Left ventricle myocardium inferior (tissue), 1 donor: ENCODE data around the gene LRRN4CL. TPM values are rescaled to one million over a fixed set of nuclear protein-coding genes. Genes with fewer than 3 reads are reported as not detected.

Experiments used
- DNase-seq: peaks from one replicate; pipeline ENCODE4 v3.0.0-alpha.2; 2020
- H3K27ac ChIP-seq: fragments of 200-600 bp; replicated peaks from 2 replicates; pipeline ENCODE4 v1.8.0; 2021
- H3K27me3 ChIP-seq: fragments of 200-600 bp; 2 replicates; pipeline ENCODE4 v1.8.0; 2021; ENCODE audit warnings: low read depth
- H3K36me3 ChIP-seq: fragments of 200-600 bp; 2 replicates; pipeline ENCODE4 v1.8.0; 2021
- H3K4me1 ChIP-seq: fragments of 200-600 bp; 2 replicates; pipeline ENCODE4 v1.8.0; 2021
- H3K4me3 ChIP-seq: fragments of 200-600 bp; 2 replicates; pipeline ENCODE4 v1.8.0; 2021; ENCODE audit warnings: mild to moderate bottlenecking, moderate library complexity
- H3K9me3 ChIP-seq: fragments of 200-600 bp; replicated peaks from 2 replicates; pipeline ENCODE4 v1.8.0; 2021
- intact Hi-C: fragments of 100-400 bp; cut with micrococcal nuclease; formaldehyde crosslinking; loops from one replicate; pipeline ENCODE4 v1.11.0; 2022
- total RNA-seq: library from RNA; stranded (reverse); fragmentation: NEBNext Ultra II Directional; extraction: Animal tissue kit (Norgen Biotek cat#: 25700); gene quantifications from one replicate; pipeline ENCODE4 v1.2.1, GENCODE V29; 2021
- TF ChIP-seq, protein P1 (sequence below): fragments of 200-600 bp; IDR thresholded peaks from 2 replicates; pipeline ENCODE4 v1.8.0; 2021; ENCODE audit warnings: antibody characterized with exemption, mild to moderate bottlenecking, borderline replicate concordance
- donor health status: DM: no; HTN: yes; CAD: no; lungs with severe emphysema.

Gene LRRN4CL
- total RNA-seq, 1 donor from 2014 or later, result 2.7 TPM

DNA sequence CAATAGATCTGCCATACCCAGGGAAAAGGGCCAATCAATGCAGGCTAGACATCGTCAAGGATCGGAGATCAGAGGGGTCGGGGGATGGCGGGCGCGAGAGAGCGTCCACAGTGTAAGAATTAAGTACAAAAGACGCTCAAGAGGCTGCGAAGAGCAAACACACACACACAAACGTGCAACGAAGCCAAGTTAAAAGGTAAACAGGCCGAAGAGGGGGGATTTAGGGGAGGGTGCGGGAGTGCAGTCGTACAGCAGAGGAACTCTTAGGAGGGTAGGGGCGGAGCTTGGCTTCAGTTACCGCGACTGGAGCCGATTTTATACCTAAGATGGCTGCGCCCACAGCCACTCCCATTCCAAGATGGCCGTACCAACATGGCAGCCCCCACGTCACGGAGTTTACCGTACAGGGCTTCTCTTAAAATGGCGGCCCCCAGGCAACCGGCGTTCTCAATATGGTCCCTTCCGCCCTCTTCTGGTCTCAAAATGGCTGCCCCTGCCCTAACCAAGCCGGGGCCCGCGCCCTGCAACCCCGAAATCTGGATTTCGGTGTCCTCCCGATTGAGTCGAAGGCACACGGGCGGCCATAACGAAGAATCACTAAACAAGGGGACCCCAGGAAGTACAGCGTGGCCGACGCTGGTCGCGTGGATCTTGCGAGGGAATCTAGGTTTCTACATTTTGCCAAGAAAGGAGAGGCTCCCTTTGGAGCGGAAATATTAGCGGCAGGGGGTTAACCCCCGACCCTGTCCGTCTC, 20.1 kb upstream of the LRRN4CL start:
- H3K27ac ChIP-seq, result peak overlapping the region; percentile 94
- intact Hi-C loops, result no loop called here
- peak overlapping the region; percentile 66 for H3K4me3 ChIP-seq
- H3K27me3 ChIP-seq, result no peaks in the 10 kb centered on the region
- TF ChIP-seq, protein P1, sequence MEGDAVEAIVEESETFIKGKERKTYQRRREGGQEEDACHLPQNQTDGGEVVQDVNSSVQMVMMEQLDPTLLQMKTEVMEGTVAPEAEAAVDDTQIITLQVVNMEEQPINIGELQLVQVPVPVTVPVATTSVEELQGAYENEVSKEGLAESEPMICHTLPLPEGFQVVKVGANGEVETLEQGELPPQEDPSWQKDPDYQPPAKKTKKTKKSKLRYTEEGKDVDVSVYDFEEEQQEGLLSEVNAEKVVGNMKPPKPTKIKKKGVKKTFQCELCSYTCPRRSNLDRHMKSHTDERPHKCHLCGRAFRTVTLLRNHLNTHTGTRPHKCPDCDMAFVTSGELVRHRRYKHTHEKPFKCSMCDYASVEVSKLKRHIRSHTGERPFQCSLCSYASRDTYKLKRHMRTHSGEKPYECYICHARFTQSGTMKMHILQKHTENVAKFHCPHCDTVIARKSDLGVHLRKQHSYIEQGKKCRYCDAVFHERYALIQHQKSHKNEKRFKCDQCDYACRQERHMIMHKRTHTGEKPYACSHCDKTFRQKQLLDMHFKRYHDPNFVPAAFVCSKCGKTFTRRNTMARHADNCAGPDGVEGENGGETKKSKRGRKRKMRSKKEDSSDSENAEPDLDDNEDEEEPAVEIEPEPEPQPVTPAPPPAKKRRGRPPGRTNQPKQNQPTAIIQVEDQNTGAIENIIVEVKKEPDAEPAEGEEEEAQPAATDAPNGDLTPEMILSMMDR, result no peak
- no peaks in the 10 kb centered on the region for H3K9me3 ChIP-seq
- DNase-seq, result peak; percentile 98
- H3K36me3 ChIP-seq, result peaks cover 41% of the 10 kb centered on the region
- peaks cover 78% of the 10 kb centered on the region for H3K4me1 ChIP-seq

DNA sequence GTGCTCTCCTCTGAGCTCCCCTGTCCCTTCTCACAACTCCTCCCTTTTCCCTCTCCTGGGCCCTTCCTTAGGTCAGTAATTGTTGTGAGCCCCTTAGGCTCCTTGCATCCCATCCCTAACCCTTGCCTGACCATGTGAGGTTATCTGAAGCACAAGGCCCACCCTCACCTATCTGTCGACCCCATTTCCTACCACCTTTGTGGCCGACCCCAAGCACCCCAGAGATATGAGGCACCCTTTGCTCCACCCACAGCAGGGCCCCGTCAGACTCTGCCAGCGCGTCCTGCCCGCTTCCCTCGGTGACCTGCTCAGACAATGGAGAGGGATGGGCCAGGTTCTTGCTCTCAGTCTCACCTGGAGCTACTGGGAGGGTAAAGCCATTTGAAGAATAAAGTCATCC, 19.5 kb upstream of the LRRN4CL start:
- DNase-seq, result no peak
- Histone ChIP-seq H3K27me3 (no peaks in the 10 kb centered on the region), H3K27ac (peak overlapping the region; percentile 94), H3K4me3 (peak overlapping the region; percentile 66), H3K36me3 (peaks cover 35% of the 10 kb centered on the region), H3K4me1 (peaks cover 72% of the 10 kb centered on the region), H3K9me3 (no peaks in the 10 kb centered on the region)
- intact Hi-C loops, result no loop called here
- TF ChIP-seq, protein P1, result no peak

DNA sequence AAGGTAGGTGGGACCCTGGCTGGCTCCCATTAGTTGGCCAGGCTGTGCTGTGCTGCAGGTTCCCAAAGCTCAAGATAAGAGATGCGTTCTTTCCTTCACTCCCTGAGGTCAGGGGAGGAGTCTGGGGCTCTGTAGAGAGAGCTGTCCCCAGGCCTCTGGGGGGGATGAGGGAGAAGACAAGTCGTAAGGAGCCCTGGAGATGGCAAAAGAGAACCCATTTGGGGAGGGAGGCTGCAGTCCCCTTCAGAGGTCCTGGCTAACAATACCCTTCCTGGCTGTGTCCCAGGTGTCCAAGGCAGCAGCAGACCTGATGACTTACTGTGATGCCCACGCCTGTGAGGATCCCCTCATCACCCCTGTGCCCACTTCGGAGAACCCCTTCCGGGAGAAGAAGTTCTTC, 19.1 kb upstream of the LRRN4CL start:
- intact Hi-C loops, result no loop called here
- peak overlapping the region; percentile 66 for H3K4me3 ChIP-seq
- no peaks in the 10 kb centered on the region for H3K9me3 ChIP-seq
- H3K27me3 ChIP-seq, result no peaks in the 10 kb centered on the region
- peak overlapping the region; percentile 94 for H3K27ac ChIP-seq
- H3K36me3 ChIP-seq, result peaks cover 31% of the 10 kb centered on the region
- TF ChIP-seq, protein P1, result no peak
- DNase-seq, result no peak
- H3K4me1 ChIP-seq, result peaks cover 67% of the 10 kb centered on the region

DNA sequence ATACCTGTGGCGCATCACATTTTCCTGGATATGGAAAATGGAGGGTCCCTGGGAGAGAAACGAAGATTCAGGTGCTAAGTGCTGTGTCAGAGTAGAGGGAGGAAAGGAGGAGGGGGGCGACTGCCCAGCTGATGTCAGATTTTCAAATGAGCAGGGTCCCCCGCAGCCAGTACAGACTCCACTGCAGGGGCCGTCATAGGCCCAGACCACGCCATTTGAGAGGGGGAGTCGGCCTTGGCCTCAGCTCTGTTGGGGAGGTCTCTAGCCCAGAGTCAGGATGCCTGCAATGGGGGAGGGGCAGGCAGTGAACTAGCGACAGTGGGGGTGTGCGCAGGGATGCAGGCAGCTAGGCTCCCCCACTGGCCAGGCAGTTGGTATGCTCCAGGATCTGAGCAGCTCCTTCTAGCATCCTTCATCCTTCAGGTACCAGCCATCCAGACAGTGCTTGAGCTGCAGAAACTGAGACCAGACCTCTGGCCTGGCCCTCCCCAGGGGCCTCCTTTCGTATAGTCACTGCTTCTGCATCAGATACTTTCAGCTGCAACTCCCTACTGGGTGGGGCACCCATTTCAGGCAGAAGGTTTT, 18.0 kb upstream of the LRRN4CL start, which contains the start of the genes BSCL2 and GNG3:
Gene BSCL2 (minus strand): TSS at position 148 of the 585 bp plus-strand sequence. CDS start 229 bp downstream, outside the sequence.
Gene GNG3 (plus strand): TSS at position 400 of the 585 bp plus-strand sequence. CDS start 620 bp downstream, outside the sequence.
- TF ChIP-seq, protein P1, result no peak
- Histone ChIP-seq H3K4me3 (peak within 1 kb of the TSS; percentile 76), H3K27ac (peak within 1 kb of the TSS; percentile 94), H3K27me3 (no peaks in the 10 kb centered on the region), H3K9me3 (no peaks in the 10 kb centered on the region), H3K36me3 (peaks cover 20% of the 10 kb centered on the region), H3K4me1 (peaks cover 57% of the 10 kb centered on the region)
- no peak for DNase-seq
- intact Hi-C loops, result no loop called here

DNA sequence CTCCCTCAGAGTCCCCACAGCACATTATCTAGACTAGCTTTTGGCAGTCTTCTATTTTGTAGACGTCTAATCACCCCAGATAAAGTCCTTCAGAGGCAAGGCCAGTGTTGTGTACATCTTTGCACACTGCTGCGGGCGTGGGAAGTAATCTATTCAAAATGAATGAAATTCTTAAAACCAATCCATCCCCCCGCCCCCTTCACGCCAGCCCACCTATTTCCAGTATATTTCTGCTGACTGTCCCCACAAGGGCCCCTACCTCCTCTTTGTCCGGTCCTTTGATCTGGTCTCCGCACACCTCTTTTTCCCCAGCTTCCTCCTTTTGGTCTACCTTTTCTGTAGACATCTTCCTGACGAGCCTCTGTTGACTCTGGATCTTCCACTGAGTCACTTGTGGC, 17.5 kb upstream of the LRRN4CL start:
- Histone ChIP-seq H3K36me3 (peaks cover 20% of the 10 kb centered on the region), H3K27ac (peak overlapping the region; percentile 94), H3K9me3 (no peaks in the 10 kb centered on the region), H3K4me1 (peaks cover 53% of the 10 kb centered on the region), H3K4me3 (peak overlapping the region; percentile 76), H3K27me3 (no peaks in the 10 kb centered on the region)
- intact Hi-C loops, result no loop called here
- TF ChIP-seq, protein P1, result no peak
- no peak for DNase-seq
